ENCODE data around the gene PRTN3.
A peak's percentile ranks its signal among the peaks of the same experiment; 100 is the strongest.
"Not testable (repeated sequence)": the region's sequence is repeated elsewhere in the genome, so short reads cannot be mapped to it uniquely, and the experiment has no call there.

Gene PRTN3

GRCh38 chr19:849195-849594 is 8.4 kb downstream of the PRTN3 start:
- not testable (repeated sequence) for DNase-seq

- peak; percentile 60 for DNase-seq
Measured at GRCh38 chr19:850221-850978, 9.6 kb downstream of the PRTN3 start.

- no peak for DNase-seq
Measured at GRCh38 chr19:850979-851335, 10.2 kb downstream of the PRTN3 start.

GRCh38 chr19:852136-853013 is 11.6 kb downstream of the PRTN3 start, which contains the start of gene ELANE:
Gene ELANE (plus strand): TSS chr19:852303. CDS start chr19:852329, 26 bp downstream.
- DNase-seq = no peak

- no peak for DNase-seq
Measured at GRCh38 chr19:853014-853585, 12.3 kb downstream of the PRTN3 start.

- not testable (repeated sequence) for DNase-seq
Measured at GRCh38 chr19:853614-854220, 12.9 kb downstream of the PRTN3 start.

GRCh38 chr19:854549-854948 is 13.8 kb downstream of the PRTN3 start:
- no peak for DNase-seq

GRCh38 chr19:855142-855541 is 14.3 kb downstream of the PRTN3 start:
- no peak for DNase-seq

GRCh38 chr19:855566-856120 is 14.8 kb downstream of the PRTN3 start:
- no peak for DNase-seq

- no peak for DNase-seq
Measured at GRCh38 chr19:858284-858683, 17.5 kb downstream of the PRTN3 start.

GRCh38 chr19:858868-859843 is 18.4 kb downstream of the PRTN3 start, which contains the start of gene CFD:
Gene CFD (plus strand): TSS chr19:859664. CDS start chr19:859690, 26 bp downstream.
- peak; percentile 78 for DNase-seq

GRCh38 chr19:861141-861755 is 20.4 kb downstream of the PRTN3 start:
- DNase-seq = no peak

GRCh38 chr19:861756-862580 is 21.2 kb downstream of the PRTN3 start:
- DNase-seq = peak; percentile 74

- no peak for DNase-seq
Measured at GRCh38 chr19:862581-863314, 21.9 kb downstream of the PRTN3 start.

- DNase-seq = no peak
Measured at GRCh38 chr19:863315-863620, 22.5 kb downstream of the PRTN3 start.

- DNase-seq = no peak
Measured at GRCh38 chr19:866769-867300, 26.0 kb downstream of the PRTN3 start.

GRCh38 chr19:867301-867793 is 26.5 kb downstream of the PRTN3 start:
- no peak for DNase-seq

- DNase-seq = no peak
Measured at GRCh38 chr19:867855-868457, 27.2 kb downstream of the PRTN3 start.
